GM19239 (cell line): ENCODE data around the gene NCKAP5.

Source experiments
- DNase-seq: peaks from one replicate; pipeline ENCODE4 v3.0.0; 2011; ENCODE audit warnings: low spot score; ENCODE audit not compliant: insufficient read length
- FAIRE-seq: peaks from 2 replicates; lab custom pipeline; 2011; peaks lifted over from hg19 to GRCh38; lab: Jason Lieb, UNC

NCKAP5 gene

DNA sequence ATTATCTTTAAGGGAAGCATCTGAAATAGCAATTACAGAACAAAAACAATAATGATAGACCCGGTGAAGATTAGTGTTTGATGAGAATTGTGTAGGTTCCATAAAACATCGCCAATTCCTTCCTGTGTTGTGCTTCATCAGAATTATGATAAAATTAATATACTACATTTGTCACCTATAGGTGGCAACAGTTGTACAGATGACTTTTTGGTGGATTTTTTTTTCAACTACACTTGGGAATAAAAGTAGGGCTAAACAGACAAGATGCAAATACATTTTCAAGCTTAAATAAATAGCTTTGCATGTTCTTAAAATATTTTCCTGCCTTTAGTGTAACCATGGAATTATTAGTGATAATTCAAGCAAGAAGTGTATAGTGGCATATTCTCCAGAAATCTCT lies 891.3 kb downstream of the NCKAP5 start:
- DNase-seq (no peak), FAIRE-seq (peak; percentile 11)

DNA sequence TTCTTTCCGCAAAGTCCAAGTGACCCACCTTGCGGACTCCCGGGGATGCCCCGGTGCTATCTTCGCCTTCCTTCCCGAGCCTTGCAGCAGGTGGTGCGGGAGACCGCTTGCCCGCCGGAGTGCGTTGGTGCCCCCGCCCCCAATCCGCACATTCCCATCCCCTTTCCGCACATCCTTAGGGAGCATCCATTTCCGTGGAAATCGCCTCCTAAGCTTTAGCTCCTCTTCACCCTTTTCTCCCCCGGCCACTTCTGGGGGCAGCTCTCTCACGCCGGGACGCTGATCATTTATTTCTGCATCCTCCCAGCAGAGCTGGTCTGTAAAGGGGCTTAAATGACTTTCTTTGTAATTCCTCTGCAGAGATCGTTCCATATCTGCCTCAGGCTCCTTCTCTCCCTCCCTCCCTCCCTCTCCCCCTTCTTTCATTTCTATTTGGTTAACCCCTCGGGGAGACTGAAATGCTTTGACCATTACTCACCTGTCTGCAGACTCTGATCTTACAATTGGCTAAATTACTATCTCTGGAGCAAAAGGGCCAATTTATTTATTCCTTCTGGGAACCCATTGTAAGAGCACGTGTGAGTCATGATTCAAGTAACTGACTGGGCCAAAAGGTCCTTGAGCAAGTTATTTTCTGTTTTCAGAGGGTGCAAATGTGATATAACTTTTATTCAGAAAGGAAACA lies 897.0 kb downstream of the NCKAP5 start:
- no peak for DNase-seq
- no peak for FAIRE-seq

DNA sequence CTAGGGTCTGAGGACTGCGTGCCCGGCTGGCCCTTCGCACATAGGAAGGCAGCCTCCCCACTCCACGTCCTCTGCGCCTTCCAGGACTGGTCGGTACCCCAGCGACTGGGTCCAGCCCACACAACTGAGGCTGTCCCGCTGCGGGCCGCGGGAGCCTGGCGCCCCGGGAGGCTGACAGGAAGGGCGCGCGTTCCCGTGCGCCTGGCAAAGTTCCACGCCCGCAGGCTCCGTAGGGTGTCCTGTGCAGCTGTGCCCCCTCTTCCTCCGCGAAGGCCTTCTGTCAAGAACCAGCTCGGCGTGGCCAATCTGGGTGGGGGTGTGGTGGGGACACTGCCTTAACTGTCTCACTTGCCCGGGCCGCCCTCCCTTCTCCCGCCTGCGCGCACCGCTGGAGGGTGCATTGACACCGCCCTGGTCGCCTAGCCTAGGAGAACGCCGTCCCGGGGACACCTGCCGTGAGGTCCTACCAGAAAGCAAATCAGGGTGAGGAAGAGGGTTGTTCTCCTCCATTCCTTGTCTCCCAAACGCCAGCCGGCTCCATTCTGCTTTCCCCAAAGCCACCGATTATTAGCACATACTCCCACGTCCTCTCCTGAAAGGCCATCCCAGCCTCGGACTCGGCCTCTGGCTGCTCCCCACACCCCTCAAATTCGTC lies 897.6 kb downstream of the NCKAP5 start:
- DNase-seq: no peak

DNA sequence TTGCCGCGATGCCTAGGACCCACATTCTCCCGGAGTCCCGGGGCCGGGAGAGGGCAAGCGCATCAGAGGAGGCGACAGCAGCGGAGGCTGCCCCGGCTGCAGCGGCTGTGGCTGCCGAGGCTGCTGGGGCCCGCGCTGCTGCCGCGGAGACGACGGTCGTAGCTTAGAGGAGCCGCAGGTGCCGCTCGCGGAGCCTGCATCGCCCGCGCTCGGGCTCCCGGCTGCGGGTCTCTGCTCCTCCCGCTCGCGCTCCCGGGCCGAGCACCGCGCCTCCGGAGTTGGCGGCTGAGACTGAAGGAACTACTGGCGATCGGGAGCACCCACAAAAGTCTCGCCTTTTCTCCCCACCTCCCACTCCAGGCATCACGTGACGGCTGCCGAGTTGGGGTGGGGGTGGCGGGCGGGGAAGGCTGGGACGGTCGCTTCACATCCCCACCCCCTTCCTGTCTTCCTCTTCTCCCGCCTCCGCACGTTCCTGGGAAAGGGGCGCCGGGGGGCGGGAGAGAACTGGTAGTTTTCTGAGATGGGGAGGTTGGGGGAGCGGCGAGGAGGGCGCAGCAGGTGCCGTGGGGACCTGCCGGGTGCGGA lies 898.3 kb downstream of the NCKAP5 start, which contains the start of gene LYPD1:
LYPD1 (minus strand) TSS at position 298 of the 588 bp plus-strand sequence; CDS start at position 25, 273 bp downstream.
- no peak for DNase-seq
- FAIRE-seq: no peak

More for the DNA sequence above, 897.6 kb downstream of the NCKAP5 start:
- no peak for FAIRE-seq

DNA sequence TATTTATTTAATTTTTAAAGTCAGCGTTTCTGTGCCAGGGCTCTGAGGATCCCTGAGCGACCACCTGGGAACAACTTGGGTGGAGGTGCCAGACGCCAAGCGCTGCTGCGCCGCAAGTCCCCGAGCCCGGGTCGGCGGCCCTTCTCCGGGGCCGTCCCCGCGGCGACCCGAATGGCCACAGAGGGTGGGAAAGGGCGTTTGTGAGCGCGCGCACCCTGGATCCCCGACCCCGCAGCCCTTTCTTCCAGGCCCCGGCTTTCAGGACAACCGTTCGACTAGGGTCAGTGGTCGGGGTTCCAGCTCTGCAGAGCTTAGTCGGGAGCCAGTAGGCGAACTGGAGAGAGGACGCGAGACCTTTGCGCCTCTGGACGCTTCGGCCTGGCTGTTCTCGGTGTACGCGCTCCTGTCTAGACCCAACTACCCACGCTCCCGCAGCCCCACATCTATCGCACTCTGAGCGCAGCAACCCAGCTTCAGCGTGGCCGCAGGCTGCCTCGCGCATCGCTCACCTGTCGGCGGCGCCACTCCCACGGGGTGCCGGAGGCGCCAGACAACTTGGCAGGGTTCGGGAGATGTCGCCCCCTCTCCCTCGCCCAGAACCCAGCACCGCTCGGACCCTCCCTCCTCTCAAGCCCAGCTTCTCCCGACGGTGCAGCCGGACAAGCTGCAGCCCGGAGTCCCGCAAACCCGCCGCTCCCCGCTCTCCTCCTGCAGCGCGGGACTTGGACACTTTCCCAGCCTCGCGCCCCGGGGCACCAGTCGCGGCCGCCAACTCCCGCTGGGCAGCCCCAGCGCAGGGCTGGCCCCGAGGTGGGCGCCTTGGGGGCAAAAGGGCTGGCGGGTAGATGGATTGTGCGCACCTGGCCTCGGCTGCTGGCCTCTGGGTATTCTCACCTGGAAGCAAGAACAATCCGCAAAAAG lies 899.0 kb downstream of the NCKAP5 start:
- FAIRE-seq (no peak), DNase-seq (no peak)

DNA sequence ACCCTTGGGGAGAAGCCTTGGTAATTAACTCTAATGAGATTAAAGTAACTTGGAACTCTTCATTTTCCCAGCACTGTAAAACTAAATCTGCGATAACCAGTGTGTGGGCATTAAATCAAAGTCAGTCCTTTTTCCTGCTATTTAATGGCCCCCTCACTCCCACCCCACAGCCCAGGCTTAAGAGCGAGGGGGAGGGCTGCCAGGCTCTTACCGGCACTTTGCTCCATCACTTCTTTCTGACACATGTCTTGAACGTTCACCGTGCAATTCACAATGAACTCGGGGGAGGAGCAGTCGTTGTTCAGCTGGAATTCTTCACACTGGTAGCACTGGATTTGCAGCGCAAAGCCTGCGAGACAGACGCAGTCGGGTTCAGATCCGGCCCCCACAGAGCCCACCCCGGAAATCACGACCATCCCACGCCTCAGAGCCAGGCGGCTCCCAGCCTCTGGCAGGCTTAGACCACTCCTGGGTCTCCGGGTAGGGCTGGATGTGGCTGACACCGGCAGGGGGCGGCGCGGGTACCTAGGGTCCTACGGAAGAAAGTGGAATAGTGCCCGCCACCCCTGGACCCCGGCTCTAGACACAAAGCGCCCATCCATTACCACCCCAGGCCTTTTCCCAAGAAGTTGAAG lies 900.0 kb downstream of the NCKAP5 start:
- no peak for FAIRE-seq
- DNase-seq: no peak

DNA sequence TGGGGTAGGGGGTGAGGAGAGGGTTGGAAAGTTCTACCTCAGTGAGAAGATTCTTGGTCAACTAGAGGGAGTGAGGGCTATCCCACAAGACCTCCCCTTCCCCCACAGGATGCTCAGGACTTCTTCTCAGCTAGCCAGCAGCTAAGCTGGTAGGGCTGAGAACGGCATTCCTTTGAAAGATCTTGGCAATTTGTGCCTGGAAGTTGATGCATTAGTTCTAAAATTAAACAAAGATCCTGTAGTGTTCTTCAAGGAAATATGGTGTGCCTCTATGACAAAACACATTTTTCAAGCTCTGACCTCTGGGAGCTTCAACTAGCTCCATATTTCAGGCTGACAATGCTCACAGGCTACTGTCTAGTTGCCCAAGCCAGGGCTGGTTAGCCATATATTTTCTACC lies 900.6 kb downstream of the NCKAP5 start:
- FAIRE-seq (no peak), DNase-seq (no peak)

DNA sequence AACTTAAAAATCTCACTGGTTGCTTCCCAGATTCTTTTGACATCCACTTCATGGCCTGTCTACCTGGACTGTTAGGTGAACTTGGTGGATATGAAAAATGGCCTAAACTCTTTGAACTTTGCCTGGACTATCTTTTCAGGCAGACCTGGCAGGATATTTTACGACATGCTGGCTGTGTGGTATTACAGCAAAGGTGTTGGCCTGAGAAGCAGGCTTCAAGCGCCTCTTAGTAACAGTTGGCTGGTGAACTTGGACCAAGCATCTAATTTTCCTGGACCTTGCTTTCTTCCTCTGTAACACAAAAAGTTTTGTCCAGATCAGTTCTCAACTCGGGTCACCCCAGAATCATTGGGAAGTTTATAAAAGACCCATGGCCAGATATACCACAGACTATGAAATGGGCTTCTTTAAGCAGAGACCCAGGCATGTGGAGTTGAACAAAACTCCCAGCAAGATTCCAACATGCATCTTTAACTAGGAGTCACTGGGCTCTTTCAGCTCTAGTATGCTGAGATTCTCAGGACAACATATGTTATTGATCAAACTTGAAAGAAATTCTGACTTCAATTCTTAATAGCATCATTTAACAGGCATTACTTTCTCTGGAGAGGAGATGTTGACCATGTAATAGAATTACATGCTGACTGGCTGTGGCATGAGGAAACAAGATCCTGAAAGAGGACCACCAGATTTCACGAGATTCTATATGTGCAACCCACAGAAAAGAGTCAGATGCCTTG lies 902.7 kb downstream of the NCKAP5 start:
- DNase-seq (no peak), FAIRE-seq (no peak)

DNA sequence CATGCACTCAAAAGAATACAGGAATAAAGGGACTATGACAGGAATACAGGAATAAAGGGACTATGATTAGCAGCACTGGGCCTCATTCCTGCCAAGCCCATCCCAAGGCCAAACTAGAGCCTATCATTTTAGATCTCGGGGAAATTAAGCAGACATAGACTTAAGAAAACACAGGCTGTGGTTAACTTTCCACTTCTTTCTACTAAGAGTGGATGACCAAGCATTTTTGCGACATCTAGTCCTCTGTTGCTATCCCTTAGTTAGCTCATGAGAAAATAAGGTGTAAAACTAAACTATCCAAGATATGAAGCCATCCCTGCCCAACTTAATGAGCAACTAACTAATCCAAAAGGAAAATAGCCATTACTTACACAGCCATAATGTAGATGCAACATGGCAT lies 904.2 kb downstream of the NCKAP5 start:
- no peak for FAIRE-seq
- DNase-seq: no peak

DNA sequence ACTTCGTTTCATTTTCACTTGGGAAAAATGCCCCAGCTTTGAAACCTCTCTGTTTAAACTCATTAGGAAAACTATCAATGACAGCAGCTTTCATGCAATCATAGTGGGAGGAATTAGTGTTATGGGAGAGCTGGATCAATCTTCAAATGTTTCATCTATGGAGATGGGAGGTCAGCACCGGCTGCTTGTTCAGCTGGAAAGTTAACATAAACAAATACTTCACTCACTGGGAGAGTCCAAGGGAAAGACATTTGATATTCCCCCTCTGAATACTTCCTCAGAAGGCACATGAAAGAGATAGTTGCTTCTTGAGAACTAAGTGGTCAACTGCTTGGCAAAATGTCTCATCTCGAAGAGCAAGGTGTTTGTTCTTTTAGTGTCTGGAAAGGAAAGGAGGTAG lies 905.5 kb downstream of the NCKAP5 start:
- DNase-seq: no peak

DNA sequence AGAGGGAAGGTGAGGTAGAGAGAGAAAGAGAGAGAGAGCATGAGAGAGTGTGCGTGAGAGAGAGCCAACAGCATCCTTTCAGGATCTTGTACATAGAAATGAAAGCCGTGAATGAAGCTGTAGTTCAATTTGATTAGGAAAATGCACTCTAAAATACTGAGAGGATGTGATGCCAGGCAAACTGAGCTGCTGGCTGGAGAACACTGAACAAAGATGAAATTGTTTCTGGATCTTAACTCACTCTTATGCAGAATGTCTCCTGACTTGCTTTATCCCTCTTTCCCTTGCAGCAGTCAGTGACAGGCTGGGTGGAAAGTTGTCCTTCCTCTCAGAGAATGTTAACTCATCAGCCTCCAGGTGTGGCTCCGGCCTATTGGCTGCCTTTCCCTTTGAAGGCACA lies 908.9 kb downstream of the NCKAP5 start:
- DNase-seq (no peak), FAIRE-seq (no peak)

More for the DNA sequence above, 905.5 kb downstream of the NCKAP5 start:
- no peak for FAIRE-seq

DNA sequence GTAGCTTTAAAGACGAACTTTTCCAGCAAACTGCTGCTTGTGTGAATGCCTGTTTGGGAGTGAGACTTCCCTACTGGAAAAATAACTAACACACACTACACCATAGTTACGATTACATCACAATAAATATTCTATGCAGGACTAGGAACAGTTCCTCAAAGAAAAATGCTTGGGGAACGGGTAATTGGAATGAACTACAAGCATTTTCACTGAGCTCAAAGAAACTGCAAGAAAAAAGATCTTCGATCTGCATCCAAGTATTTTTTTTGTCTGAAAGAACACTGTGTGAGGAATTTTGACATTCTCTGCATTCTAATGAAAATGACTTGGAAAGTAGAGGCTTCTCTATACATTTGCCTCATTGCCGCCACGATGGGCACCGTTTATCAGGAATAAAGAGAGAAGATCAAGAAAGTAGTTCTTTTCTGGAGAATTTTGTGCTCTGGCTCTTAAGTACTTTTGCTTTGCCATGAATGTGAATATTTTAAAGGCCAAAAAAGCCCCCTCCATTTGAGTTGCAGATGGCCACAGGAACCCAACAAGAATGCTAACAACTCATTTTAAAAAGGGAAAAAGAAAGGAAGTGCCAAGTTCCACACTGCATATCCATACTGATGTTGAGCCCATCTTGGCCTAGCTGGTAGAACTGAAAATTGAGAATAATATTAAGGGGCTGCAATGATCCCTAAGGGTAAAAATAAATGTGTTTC lies 911.8 kb downstream of the NCKAP5 start:
- DNase-seq: no peak
- FAIRE-seq: no peak

DNA sequence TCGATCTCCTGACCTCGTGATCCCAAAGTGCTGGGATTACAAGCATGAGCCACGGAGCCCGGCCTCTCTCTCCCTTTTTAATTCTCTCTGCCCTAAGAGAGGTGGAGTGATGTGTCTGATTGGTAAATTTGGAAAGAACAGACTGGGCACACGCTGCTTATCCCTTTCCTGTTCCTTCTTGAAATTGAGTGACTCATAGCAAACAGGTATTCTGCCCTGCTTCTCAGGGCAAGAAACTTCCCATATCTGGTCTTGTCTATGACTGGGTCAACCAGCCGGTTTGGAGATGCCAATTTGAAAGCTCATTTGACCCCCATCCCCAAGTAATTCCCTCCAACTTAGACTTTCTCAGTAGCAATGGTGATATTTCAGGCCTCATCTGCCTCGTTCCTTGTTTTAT lies 913.3 kb downstream of the NCKAP5 start:
- FAIRE-seq (no peak), DNase-seq (no peak)

DNA sequence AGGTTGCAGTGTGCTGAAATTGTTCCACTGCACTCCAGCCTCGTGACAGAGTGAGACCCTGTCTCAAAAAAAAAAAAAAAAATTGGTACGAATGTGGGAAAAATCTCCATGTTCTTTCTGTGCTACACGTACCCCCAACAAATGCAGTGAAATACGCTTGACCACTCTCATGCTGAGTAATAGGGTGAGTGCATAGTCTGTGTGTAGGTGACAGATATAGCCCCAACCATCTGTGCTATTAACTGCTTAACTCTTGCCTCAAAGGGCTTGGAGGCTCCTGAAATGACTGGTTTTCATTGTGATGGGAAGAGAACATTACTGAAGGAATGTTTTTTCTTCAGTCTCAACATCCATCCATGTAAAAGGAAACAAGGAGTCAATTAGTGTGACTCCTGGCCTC lies 913.9 kb downstream of the NCKAP5 start:
- no peak for DNase-seq
- no peak for FAIRE-seq

DNA sequence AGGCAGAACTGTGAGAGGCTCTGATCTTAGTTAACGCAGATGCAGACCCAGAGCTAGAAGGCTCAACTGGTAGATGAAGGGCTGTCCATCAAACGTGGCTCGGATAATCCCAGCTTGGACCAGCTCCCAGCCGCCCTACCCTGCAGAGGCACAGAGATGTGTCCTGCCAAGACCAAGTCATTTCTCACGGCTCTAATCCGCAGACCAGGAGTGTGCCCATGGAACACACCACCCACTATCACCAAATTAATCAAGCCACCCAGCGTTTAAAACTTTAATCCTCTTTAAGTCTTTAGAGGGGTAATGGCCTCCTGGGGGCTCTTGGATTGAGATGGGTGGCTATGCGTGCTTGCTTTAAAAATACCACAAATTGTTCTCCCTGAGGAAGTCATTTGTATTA lies 915.8 kb downstream of the NCKAP5 start:
- FAIRE-seq: no peak
- no peak for DNase-seq

DNA sequence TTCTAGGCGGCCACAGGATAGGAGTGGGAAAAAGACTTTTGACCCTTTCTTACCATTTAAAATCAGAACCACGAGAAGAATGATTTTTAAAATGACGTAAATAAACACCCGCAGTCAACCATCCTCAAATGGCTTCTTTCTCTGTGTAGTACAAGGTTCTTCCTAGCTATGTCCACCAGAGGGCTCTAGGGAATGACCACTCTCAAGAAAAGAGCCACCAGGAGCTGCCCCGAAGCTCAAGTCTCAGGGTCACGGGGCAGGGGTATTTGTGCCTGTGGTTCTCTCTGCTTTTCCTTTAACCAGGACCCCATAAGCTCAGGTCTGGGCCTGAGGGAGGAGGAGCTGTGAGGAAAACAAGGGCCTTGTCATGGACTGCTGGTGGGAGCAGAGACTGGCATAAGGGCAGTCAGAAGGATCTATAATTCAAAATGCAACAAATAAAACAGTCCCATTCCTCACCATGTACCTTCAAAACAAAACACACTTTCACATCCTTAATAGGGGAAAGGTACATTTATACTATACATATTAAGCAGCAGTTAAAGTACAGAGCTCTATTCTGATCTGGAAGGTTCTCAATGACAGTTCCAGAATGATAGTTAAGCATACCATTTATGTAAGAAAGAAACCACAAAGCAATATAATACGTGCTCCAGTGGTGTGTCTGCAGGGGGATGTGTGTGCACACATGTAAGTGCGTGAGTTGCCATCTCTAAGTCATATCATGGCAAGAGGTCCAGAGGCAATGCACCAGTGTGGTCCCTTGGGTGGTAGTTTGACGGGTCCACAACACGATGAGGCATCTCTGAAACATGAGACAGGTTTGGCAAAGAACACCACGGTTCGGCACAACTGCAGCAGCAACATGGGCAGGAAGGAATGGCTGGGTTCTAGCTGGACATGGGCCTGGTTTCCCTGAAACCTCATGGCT lies 916.9 kb downstream of the NCKAP5 start:
- DNase-seq (peak; percentile 16), FAIRE-seq (peak; percentile 86)

DNA sequence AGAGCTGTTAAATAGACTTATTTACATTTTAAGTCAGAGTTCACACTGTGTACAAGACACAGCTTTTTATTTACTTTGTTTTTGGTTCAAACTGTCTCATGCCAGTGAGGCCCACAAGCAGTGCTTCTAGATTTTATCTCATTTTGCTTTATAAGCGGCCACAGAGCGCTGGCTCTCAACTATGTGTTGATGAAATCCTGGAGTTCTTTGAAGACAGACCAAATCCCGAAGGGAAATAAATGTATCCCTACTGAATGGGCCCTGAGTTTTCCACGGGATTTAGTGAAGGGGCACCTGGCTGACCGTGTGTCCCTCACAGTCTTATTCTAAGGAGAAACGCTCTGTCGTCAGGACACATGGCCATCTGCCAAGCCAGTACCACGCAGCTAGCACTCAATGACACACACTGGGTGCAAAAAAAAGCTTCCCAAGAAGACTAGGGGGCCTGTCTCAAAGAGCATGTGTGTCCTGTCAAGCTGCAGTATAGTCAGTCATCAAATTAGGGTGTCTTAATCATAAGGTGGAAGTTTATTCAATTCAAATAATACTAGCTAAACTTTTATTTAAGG lies 921.6 kb downstream of the NCKAP5 start:
- FAIRE-seq: no peak

More for the DNA sequence above, 921.6 kb downstream of the NCKAP5 start:
- DNase-seq: no peak
